OCI-LY7 (cell line): ENCODE measurements around the gene ARHGEF40.

Experiments used
- EZH2phosphoT487 ChIP-seq: fragments of 200-600 bp; sonication (generic); IDR thresholded peaks from 2 replicates; pipeline ENCODE4 v1.6.1; 2018; ENCODE audit warnings: low read depth, borderline replicate concordance, mild to moderate bottlenecking, mixed run types, antibody characterized with exemption, low read length, moderate library complexity, mixed read lengths
- TF ChIP-seq, protein P1 (sequence below): fragments of 200-600 bp; sonication (generic); conservative IDR thresholded peaks from 2 replicates; pipeline ENCODE4 v1.5.1; 2014; ENCODE audit warnings: mild to moderate bottlenecking, antibody characterized with exemption, low read length, moderate library complexity, mixed read lengths

DNA sequence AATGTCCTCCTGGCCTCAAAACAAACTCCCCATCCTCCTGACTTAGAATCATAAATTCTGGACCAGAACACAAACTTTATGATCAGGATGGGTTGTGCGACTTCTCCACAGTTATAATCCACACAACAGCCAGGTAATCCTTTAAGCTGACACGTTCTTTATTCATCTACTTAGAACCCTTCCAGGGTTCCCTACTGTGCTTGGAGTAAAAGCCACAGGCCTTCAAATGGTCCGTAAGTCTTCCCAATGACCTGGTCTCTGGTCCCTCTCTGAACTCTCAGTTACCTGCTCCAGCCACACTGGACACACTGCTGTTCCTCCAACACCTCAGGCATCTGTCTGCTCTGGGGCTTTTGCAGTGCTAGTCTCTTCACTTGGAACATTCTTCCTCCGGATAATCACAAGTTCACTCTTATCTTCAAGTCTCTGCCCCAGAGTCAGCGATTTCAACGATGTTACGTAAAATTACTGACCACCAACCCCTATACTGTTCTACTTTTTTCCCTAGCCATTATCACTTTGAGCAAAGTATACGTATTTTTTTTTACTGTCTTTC, 29.7 kb upstream of the ARHGEF40 start:
- TF ChIP-seq, protein P1, sequence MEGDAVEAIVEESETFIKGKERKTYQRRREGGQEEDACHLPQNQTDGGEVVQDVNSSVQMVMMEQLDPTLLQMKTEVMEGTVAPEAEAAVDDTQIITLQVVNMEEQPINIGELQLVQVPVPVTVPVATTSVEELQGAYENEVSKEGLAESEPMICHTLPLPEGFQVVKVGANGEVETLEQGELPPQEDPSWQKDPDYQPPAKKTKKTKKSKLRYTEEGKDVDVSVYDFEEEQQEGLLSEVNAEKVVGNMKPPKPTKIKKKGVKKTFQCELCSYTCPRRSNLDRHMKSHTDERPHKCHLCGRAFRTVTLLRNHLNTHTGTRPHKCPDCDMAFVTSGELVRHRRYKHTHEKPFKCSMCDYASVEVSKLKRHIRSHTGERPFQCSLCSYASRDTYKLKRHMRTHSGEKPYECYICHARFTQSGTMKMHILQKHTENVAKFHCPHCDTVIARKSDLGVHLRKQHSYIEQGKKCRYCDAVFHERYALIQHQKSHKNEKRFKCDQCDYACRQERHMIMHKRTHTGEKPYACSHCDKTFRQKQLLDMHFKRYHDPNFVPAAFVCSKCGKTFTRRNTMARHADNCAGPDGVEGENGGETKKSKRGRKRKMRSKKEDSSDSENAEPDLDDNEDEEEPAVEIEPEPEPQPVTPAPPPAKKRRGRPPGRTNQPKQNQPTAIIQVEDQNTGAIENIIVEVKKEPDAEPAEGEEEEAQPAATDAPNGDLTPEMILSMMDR: peak; percentile 29; the same call in 1 of the 2 replicates
- no peak for TF ChIP-seq EZH2phosphoT487
